ENCODE results near the gene ACAP3.

DNA sequence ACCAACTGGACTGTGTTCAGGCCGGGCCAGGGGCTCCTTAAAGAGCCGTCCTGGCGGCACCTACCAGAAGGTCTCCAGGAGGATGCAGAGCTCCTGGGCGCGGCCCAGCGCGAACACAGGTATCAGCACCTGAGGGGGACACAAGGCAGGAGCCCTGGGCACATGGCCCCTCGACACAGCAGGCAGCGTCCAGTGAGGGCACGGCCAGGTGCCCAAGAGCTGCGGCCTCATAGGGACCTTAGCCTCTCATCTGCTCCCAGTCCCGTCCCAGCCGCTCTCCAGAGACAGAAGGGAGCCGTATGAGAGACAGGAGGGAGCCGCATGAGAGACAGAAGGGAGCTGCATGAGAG is 6.5 kb upstream of the ACAP3 start:
- TF ChIP-seq, protein P1, sequence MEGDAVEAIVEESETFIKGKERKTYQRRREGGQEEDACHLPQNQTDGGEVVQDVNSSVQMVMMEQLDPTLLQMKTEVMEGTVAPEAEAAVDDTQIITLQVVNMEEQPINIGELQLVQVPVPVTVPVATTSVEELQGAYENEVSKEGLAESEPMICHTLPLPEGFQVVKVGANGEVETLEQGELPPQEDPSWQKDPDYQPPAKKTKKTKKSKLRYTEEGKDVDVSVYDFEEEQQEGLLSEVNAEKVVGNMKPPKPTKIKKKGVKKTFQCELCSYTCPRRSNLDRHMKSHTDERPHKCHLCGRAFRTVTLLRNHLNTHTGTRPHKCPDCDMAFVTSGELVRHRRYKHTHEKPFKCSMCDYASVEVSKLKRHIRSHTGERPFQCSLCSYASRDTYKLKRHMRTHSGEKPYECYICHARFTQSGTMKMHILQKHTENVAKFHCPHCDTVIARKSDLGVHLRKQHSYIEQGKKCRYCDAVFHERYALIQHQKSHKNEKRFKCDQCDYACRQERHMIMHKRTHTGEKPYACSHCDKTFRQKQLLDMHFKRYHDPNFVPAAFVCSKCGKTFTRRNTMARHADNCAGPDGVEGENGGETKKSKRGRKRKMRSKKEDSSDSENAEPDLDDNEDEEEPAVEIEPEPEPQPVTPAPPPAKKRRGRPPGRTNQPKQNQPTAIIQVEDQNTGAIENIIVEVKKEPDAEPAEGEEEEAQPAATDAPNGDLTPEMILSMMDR (IDR thresholded peaks at IDR 0.05): no peak
- TF ChIP-seq POLR2A (IDR thresholded peaks at IDR 0.05): no peak

All from Peyer's patch (tissue), 4 donors.